Stimulated activated CD8-positive, alpha-beta memory T cell treated with anti-CD3 and anti-CD28 coated beads, Interleukin-2, amount 100 ng/mL, for 1 hour (primary cell): ENCODE measurements around the gene SEMA3G.

Source experiments
- DNase-seq, 2 donors: peaks; one replicate each; pipeline ENCODE4 v3.0.0-alpha.2; 2020; ENCODE audit warnings: low read depth in 2 of 2

Gene SEMA3G

GRCh38 chr3:52396011-52396906, 48.6 kb downstream of the SEMA3G start:
- no peak for DNase-seq

GRCh38 chr3:52395503-52395865, 49.4 kb downstream of the SEMA3G start:
- DNase-seq = no peak

GRCh38 chr3:52394751-52395502, 50.0 kb downstream of the SEMA3G start:
- DNase-seq = no peak

- no peak for DNase-seq
Observed at GRCh38 chr3:52393959-52394670, 50.8 kb downstream of the SEMA3G start.

- no peak for DNase-seq
Observed at GRCh38 chr3:52393131-52393807, 51.6 kb downstream of the SEMA3G start.

GRCh38 chr3:52392216-52392930, 52.5 kb downstream of the SEMA3G start:
- no peak for DNase-seq

- no peak for DNase-seq
Observed at GRCh38 chr3:52391096-52391495, 53.8 kb downstream of the SEMA3G start.

- no peak for DNase-seq
Observed at GRCh38 chr3:52388933-52389332, 56.0 kb downstream of the SEMA3G start.

- DNase-seq = no peak
Observed at GRCh38 chr3:52388348-52388821, 56.5 kb downstream of the SEMA3G start.

- no peak for DNase-seq
Observed at GRCh38 chr3:52387481-52387880, 57.4 kb downstream of the SEMA3G start.

- no peak for DNase-seq
Observed at GRCh38 chr3:52385157-52385556, 59.7 kb downstream of the SEMA3G start.

GRCh38 chr3:52384019-52384761, 60.7 kb downstream of the SEMA3G start:
- DNase-seq = no peak

GRCh38 chr3:52383446-52383845, 61.5 kb downstream of the SEMA3G start:
- no peak for DNase-seq
